GM20431 (cell line): Measurements from ENCODE around the gene ZCCHC8.
"Not testable (repeated sequence)": the region's sequence is repeated elsewhere in the genome, so short reads cannot be mapped to it uniquely, and the experiment has no call there.

Source experiments
- in situ Hi-C: fragments of 300-500 bp; cut with MseI, MboI; formaldehyde crosslinking; loops from one replicate; pipeline ENCODE4 v1.15.0; 2020; ENCODE audit warnings: low sequenced_read_pairs; ENCODE audit not compliant: unreplicated experiment

Gene ZCCHC8

GRCh38 chr12:122513660-122514059 is 12.9 kb upstream of the ZCCHC8 start:
- in situ Hi-C loops, result no loop called here

GRCh38 chr12:122513028-122513427 is 12.3 kb upstream of the ZCCHC8 start:
- in situ Hi-C loops, result not testable (repeated sequence)

DNA sequence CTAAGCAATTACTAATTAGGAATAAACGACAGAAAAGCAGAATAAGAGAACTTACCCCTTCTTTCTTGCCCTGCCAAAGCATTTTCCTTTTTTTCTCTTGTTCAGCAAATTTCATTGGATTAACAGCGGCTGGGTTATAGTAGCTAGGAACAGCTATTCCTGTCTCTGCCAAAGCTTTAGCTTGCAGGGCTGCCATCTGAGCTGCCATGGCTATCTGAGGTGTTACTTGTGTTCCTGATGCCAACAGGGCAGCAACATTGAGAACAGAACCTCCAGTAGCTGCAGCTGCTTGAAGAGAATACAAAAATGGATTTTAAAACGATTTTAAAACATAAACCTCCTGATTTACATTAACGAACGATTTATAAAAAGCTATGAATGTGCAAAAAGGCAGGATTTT is 7.4 kb upstream of the ZCCHC8 start:
- in situ Hi-C loops, result no loop called here

DNA sequence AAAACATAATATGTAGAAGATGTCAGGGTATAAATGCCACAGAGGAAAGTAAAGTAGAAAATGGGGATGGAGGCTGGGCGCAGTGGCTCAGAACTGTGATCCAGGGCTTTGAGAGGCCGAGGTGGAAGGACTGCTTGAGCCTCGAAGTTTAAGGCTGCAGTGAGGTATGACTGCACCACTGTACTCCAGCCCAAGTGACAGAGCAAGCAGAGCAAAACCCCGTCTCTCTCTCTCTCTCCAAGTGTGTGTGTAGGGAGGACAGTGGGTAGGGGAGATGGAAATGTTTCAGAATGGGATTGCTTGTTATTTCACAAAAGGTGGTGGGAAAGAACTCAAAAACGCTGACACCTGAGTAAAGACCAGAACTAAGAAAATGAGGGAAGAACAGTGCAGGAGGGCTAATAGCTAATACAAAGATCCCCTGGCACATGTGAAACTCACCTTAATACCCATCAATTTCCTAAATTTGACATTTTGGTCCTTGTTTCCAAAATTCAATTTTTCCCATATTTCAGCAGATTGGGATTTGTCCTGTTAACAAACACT is 5.7 kb upstream of the ZCCHC8 start:
- in situ Hi-C loops, result no loop called here

- in situ Hi-C loops, result no loop called here
Measured at GRCh38 chr12:122505419-122506051, 4.8 kb upstream of the ZCCHC8 start.

- in situ Hi-C loops, result no loop called here
Measured at GRCh38 chr12:122503783-122504590, 3.3 kb upstream of the ZCCHC8 start.

DNA sequence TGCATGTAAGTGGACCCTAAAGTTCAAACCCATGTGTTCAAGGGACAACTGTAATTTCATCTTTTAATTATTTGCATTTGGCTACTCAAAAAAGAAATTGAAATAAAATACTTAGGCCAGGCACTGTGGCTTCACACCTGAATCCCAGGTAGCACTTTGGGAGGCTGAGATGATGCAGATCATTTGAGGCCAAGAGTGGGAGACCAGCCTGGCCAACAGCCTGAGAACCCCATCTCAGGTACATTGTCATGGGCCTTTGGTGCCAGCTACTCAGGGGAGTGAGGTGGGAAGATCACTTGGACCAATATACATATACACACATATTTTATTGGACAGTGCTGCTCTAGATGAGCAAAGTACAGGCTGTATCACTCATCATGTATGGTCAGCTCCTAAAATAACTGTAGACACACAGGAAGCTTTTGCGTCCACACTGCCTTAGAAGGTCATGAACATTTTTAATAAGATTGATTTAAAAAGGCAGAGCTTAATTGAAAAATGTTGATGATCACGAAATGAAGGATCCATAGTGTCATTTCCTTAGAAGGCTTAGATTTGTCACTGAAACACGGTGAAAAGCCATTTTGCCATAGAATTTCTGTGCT is 2.5 kb upstream of the ZCCHC8 start:
- in situ Hi-C loops, result no loop called here

DNA sequence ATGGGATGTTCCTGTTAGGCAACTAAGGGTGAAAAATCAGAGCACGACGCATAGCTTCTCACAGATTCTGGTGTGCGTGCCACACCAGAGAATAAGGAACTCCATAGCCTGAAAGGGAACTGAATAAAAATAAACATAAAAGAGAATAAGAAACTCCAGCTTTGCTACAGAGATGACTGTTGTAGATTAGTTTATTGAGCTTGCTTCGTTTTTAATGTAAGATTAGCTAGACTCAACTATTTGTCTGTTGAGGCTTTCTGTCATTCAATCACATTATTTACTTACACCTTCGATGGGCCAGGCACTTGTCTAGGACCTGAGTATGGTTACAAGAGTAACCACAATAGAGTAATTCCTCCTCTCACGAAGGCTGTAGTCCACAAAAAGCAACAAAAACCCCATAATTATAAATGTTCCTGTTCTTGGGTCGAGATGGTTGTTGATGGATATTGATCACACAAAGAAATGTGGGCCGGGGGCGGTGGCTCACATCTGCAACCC is 807 bp upstream of the ZCCHC8 start:
- in situ Hi-C loops, result no loop called here

DNA sequence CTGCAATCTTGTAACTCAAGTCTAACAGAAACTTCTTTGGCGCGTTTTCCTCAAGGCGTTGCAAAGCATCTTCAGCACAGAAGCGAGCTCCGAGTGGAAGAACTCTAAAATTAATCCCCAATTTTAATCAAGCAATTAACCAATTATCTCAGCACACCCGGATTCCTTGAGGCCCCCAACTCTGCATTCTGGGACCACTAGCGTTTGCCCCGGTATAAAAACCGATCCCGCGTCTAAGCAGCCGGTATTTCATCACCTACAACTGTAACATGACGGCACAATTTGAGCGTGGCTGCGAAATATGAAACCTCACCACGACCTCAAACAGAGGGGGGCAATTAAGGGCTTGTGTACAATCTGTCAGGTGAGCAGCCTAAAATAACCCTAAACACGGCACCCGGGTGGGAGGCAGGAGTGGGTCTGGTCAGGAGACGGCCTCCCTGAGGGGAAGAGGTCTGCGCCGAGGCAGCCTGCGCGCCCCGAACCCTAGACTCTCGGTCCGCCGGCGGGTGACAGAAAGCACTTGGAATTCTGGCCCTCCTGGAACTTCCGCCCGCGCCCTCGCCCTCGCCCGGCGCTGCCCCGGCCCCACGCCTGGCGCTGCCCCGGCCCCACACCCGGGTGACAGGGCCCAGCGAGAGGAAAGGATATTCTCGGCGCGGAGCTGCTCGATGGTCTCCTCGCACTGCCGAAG is 594 bp downstream of the ZCCHC8 start:
- in situ Hi-C loops, result no loop called here

DNA sequence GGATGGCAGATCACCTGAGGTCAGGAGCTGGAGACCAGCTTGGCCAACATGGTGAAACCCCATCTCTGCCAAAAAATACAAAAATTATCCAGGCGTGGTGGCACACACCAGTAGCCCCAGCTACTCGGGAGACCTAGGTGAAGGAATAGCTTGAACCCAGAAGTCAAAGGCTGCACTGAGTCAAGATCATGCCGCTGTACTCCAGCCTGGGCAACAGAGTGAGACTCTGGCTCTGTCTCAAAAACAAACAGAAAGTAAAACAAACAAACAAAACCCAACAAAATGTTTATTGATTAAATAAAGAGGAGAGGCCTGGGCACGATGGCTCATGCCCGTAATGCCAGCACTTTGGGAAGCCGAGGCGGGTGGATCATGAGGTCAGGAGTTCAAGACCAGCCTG is 5.5 kb downstream of the ZCCHC8 start:
- in situ Hi-C loops, result no loop called here

GRCh38 chr12:122493222-122493621 is 7.5 kb downstream of the ZCCHC8 start:
- in situ Hi-C loops, result not testable (repeated sequence)

DNA sequence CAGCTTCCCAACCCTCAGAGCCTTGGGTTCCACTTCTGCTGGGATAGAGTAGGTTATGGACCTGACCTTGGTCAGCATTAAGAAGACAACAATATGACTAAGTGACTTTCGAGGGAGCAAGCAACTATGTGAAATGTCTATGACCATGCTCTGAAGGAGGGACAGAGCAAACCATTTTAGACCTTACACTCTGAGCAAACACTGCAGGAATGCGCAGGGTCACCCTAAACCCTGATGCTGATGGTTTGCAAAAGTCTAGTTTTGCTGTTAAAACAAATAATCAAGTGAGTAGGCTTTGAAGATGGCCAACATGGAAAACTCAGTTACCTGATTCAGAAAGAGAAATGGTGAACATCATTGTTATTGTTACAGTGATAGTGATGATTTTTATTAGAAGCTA is 8.7 kb downstream of the ZCCHC8 start:
- in situ Hi-C loops, result no loop called here

- in situ Hi-C loops, result no loop called here
Measured at GRCh38 chr12:122489038-122489437, 11.7 kb downstream of the ZCCHC8 start.

GRCh38 chr12:122487807-122488206 is 12.9 kb downstream of the ZCCHC8 start:
- in situ Hi-C loops, result not testable (repeated sequence)

DNA sequence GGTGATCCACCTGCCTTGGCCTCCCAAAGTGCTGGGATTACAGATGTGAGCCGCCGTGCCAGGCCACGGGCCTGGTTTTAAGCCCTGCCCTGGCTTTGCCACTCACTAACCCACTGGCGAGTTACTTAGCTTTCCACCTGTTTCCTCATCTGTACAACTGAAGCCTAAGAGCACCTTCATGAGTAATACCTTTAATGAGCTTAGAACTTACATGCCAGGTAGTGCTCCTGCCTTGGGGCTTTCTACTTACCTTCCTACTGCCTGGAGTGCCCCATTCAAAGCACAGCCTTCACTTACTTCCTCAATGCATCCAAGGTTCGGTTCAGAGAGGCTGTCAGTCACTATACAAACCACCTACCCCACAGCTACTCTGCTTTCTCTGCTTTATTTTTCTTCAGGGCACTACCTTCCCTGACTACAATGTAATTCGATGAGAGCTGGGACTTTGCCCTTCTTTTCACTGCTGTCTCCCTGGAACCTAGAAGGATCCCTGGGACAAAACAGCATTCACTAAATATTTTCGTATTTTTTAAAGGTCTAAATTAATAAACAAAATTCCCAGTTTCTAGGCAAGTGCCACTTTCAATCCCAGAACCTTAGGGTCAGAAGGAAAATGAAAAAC is 13.8 kb downstream of the ZCCHC8 start:
- in situ Hi-C loops, result no loop called here

DNA sequence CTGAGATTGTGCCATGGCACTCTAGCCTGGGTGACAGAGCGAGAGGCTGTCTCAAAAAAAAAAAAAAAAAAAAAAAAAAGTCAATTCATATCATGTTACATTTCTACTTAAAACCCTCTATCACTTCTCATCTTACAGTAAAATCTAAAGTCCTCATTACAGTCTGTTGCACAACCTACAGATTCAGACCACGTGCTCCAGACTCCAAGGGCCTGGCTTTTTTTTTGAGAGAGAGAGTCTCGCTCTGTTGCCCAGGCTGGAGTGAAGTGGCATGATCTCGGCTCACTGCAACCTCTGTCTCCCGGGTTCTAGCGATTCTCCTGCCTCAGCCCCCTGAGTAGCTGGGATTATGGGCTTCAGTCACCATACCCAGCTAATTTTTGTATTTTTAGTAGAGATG is 14.4 kb downstream of the ZCCHC8 start:
- in situ Hi-C loops, result not testable (repeated sequence)

GRCh38 chr12:122484385-122484784 is 16.3 kb downstream of the ZCCHC8 start:
- in situ Hi-C loops, result not testable (repeated sequence)

DNA sequence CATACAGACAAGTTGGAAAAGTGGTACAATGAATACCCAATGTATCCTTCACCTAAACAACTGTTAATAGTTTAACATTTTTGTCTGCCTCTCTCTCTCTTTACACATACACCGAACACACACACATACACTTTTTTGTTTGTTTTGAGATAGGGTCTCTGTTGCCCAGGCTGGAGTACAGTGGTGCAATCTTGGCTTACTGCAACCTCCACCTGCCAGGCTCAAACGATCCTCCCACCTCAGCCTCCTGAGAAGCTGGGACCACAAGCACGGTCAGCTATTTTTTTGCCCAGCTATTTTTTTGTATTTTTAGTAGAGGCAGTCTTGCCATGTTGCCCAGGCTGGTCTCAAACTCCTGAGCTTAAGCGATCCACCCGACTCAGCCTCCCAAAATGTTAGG is 16.8 kb downstream of the ZCCHC8 start:
- in situ Hi-C loops, result no loop called here

- in situ Hi-C loops, result no loop called here
Measured at GRCh38 chr12:122481861-122482260, 18.9 kb downstream of the ZCCHC8 start.

DNA sequence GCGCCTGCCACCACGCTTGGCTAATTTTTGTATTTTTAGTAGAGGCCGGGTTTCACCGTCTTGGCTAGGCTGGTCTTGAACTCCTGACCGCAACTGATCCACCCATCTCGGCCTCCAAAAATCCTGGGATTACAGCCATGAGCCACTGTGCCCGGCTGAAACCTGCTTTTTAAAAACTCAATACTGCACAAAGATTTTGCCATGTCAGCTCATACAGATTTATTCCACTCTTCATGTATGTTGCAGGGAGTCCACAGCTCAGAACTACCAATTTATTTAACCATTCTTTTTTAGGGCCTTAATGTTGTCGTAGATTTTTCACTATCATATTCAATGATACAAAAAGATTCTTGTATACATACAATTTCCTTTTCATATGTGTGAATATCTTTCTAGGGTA is 20.0 kb downstream of the ZCCHC8 start:
- in situ Hi-C loops, result no loop called here
